BJ (cell line): ENCODE results near the gene GPR4. TPM values are rescaled to one million over a fixed set of nuclear protein-coding genes. Genes with fewer than 3 reads are reported as not detected.
A peak's percentile ranks its signal among the peaks of the same experiment; 100 is the strongest.

ENCODE experiments used
- CTCF ChIA-PET: fragments of 350-600 bp; formaldehyde crosslinking; extraction: SDS; loops from one replicate; lab custom pipeline; 2021; ENCODE audit warnings: antibody characterized with exemption, inconsistent platforms; lab: Yijun Ruan, JAX
- POLR2A ChIA-PET: fragments of 300-600 bp; sonication (Branson Sonifier 250); formaldehyde crosslinking; extraction: SDS; loops from one replicate; lab custom pipeline; 2021; ENCODE audit warnings: antibody characterized with exemption; lab: Charles Lee
- DNase-seq: peaks from one replicate; pipeline ENCODE4 v3.0.0-alpha.2; 2011; ENCODE audit warnings: low read depth
- H3K27me3 ChIP-seq: 2 replicates; pipeline ENCODE4 v1.6.0; 2011; ENCODE audit warnings: low read length; ENCODE audit not compliant: control insufficient read depth, insufficient read depth
- H3K36me3 ChIP-seq: 2 replicates; pipeline ENCODE4 v1.5.1; 2011; ENCODE audit warnings: low read length; ENCODE audit not compliant: control insufficient read depth, insufficient read depth
- H3K4me3 ChIP-seq: 2 replicates; pipeline ENCODE4 v1.5.1; 2011; ENCODE audit warnings: low read depth, mild to moderate bottlenecking, control low read depth, low read length
- CTCF ChIP-seq: IDR thresholded peaks from 2 replicates; pipeline ENCODE4 v1.5.1; 2011; ENCODE audit warnings: low read depth, mild to moderate bottlenecking, control low read depth, inconsistent platforms, low read length, moderate library complexity; ENCODE audit not compliant: insufficient read depth
- polyA plus RNA-seq: library from polyadenylated mRNA; depleted of rRNA; stranded (reverse); fragments of >200 nt; gene quantifications from 2 replicates; pipeline ENCODE4 v1.2.3, GENCODE V29; 2011

GPR4 gene
- polyA plus RNA-seq, 1 experiment = 0.06 TPM

DNA sequence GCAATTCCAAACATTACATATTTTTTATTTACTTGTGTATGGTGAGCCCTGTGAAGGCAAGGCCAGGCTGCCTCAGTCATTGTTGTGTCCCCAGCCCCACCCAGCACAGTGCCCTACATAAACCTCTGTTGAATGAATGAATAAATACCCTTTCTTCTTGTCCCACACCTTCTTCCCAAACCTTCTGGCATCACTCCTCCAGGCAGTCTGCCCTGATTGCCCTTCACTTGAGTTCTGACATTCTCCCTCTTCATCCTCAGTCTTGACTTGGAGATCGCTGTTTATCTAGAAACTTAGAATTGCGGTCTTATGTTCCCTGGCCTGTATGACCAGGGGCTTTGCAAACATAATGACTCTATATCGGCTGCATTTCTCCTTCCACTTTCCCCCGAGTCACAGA is 12.2 kb downstream of the GPR4 start:
- DNase-seq = no peak
- POLR2A ChIA-PET = no interaction called here
- no peak for TF ChIP-seq CTCF
- no peaks in the 10 kb centered on the region for H3K36me3 ChIP-seq
- CTCF ChIA-PET = interaction anchor here (1.4 to 2.6 kb wide), 2 partner anchors 52 to 103 kb away, joined by 5 to 27 read pairs; partner anchors contain the start of gene QPCTL
- no peak overlapping the region for H3K4me3 ChIP-seq
- no peaks in the 10 kb centered on the region for H3K27me3 ChIP-seq

GRCh38 chr19:45587873-45588272 is 14.1 kb downstream of the GPR4 start:
- CTCF ChIA-PET = interaction anchor here (8.2 kb wide), 1 partner anchor 54 kb away, joined by 37 read pairs; no protein-coding TSS in a partner anchor

DNA sequence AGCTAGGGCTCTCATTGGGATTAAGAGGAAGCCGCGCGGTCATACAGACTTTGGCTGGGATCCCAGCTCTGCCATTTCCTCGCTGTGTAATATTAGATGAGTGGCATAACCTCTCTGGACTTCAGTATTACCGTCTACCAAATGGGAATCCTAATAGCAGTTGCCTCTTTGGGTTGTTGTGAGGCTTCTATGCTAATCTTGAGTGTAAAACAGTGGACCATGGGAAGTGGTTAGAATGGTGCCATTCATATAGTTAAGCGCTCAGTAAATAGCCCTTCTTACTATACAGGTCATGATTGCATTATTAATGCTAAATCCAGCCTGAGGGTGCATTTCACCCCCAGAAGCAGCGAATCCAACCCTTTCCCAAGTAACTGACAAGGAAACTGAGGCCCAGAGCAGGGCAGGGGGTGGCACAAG is 16.8 kb downstream of the GPR4 start:
- Histone ChIP-seq H3K27me3 (no peaks in the 10 kb centered on the region), H3K36me3 (no peaks in the 10 kb centered on the region), H3K4me3 (peak overlapping the region; percentile 48)
- ChIA-PET POLR2A (interaction anchor here (0.6 kb wide), 1 partner anchor 117 kb away, joined by 5 read pairs; no protein-coding TSS in a partner anchor), CTCF (interaction anchor here (8.2 kb wide), 1 partner anchor 57 kb away, joined by 37 read pairs; no protein-coding TSS in a partner anchor)
- no peak for DNase-seq
- TF ChIP-seq CTCF = no peak

More at GRCh38 chr19:45587873-45588272, 14.1 kb downstream of the GPR4 start:
- POLR2A ChIA-PET = no interaction called here
- no peaks in the 10 kb centered on the region for H3K36me3 ChIP-seq
- no peaks in the 10 kb centered on the region for H3K27me3 ChIP-seq
- no peak for TF ChIP-seq CTCF
- DNase-seq = no peak
- H3K4me3 ChIP-seq = no peak overlapping the region

DNA sequence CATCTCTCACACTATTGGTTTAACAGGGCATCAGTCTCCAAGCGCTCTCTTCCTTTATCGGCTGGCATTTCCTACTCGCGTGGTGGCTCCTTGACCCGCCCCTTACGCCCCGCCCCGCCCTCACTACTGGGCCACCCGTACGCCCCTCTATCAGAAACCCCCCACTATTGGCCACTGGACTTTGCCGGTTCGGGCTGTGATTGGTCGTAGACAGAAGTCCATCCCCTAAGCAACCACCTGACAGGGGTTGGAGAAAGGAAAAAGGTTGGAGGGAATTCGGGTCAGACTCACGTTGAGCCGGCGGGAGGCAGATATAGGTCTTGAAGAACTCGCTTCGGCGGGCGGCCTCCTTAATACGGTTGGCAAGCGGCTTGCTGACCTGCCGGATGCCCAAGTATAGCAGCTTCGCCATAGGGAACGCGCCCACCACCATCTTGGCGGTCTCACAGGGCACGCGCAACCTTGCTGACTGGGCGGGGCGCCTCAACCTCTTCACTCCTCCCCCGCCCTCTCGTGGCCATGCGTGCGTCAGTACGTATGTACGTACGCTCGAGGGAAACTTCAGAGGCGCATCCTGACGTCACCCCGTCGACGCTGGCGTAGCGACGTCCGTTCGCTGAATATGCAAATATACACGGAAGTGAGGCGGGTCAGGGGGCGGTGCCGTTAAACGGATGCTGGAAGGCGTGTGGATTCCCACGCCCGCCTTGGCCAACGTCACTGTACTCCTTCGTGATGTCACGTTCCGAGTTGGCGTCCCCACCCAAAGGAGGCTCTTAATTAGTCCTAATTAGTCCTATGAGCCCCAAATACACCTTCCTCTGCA is 17.5 kb downstream of the GPR4 start, which contains the start of gene OPA3:
Gene OPA3 (minus strand): TSS at position 471 of the 826 bp plus-strand sequence. CDS start 38 bp downstream, at position 433.
- POLR2A ChIA-PET = interaction anchor here (0.6 kb wide), 1 partner anchor 117 kb away, joined by 5 read pairs; no protein-coding TSS in a partner anchor
- no peak for TF ChIP-seq CTCF
- CTCF ChIA-PET = interaction anchor here (0.8 to 8.2 kb wide), 3 partner anchors 58 to 96 kb away, joined by 3 to 37 read pairs (median 3); no protein-coding TSS in a partner anchor
- DNase-seq = peak; percentile 99
- peak within 1 kb of the TSS; percentile 69 for H3K4me3 ChIP-seq
- H3K36me3 ChIP-seq = no peaks in the 10 kb centered on the region
- no peaks in the 10 kb centered on the region for H3K27me3 ChIP-seq

- ChIA-PET POLR2A (interaction anchor here (0.6 kb wide), 1 partner anchor 23 kb away, joined by 3 read pairs; no protein-coding TSS in a partner anchor), CTCF (interaction anchor here (1.1 to 8.2 kb wide), 3 partner anchors 11 to 96 kb away, joined by 3 to 37 read pairs (median 3); no protein-coding TSS in a partner anchor)
- no peak for DNase-seq
Measured at GRCh38 chr19:45581576-45581975, 20.4 kb downstream of the GPR4 start.

More at GRCh38 chr19:45581576-45581975, 20.4 kb downstream of the GPR4 start:
- Histone ChIP-seq H3K27me3 (no peaks in the 10 kb centered on the region), H3K36me3 (no peaks in the 10 kb centered on the region), H3K4me3 (no peak overlapping the region)
- no peak for TF ChIP-seq CTCF
